Adrenal gland (tissue), 12 donors: Measurements from ENCODE around the gene CACNA1E. TPM values are rescaled to one million over a fixed set of nuclear protein-coding genes. Genes with fewer than 3 reads are reported as not detected.
A peak's percentile ranks its signal among the peaks of the same experiment; 100 is the strongest.

Source experiments
- DNase-seq, 7 donors: peaks; one replicate each; pipeline ENCODE4 v3.0.0-alpha.2; 2019 to 2020
- H3K27ac ChIP-seq, 5 donors: fragments of 200-600 bp; sonication (generic) in 4 of 5; 1 replicate in 3 of 5; 2 replicates in 2 of 5; pipeline versions ENCODE4 v1.5.1 to v1.8.0; 2016 to 2020; ENCODE audit warnings: mild to moderate bottlenecking in 1 of 5
- H3K27me3 ChIP-seq: fragments of 200-600 bp; 2 replicates; pipeline ENCODE4 v1.8.0; 2021
- H3K36me3 ChIP-seq, 2 donors: fragments of 200-600 bp; replicated peaks in 1 of 2; 1 replicate in 1 of 2; 2 replicates in 1 of 2; pipeline versions ENCODE4 v1.5.1 to v1.8.0; 2018 to 2022
- H3K4me1 ChIP-seq, 2 donors: fragments of 200-600 bp; replicated peaks in 1 of 2; 1 replicate in 1 of 2; 2 replicates in 1 of 2; pipeline versions ENCODE4 v1.5.1 to v1.8.0; 2018 to 2021
- H3K4me3 ChIP-seq, 4 donors: fragments of 200-600 bp; sonication (generic) in 3 of 4; one replicate each; pipeline ENCODE4 v1.5.1; 2016 to 2018
- H3K9me3 ChIP-seq, 3 donors: fragments of 200-600 bp; sonication (generic) in 1 of 3; replicated peaks in 1 of 3; 1 replicate in 2 of 3; 2 replicates in 1 of 3; pipeline versions ENCODE4 v1.5.1 to v1.8.0; 2016 to 2021
- CTCF ChIP-seq, 6 experiments: fragments of 450-650 bp in 4 of 6; fragments of 200-600 bp in 2 of 6; sonication (generic) in 1 of 6; IDR thresholded peaks; 1 replicate in 5 of 6; 2 replicates in 1 of 6; pipeline versions ENCODE4 v1.5.1 to v1.8.0; 2016 to 2021; ENCODE audit warnings: antibody characterized with exemption in 6 of 6, mild to moderate bottlenecking in 2 of 6, moderate library complexity in 1 of 6
- POLR2A ChIP-seq, 2 donors: fragments of 450-650 bp; IDR thresholded peaks; one replicate each; pipeline ENCODE4 v1.6.1; 2017; ENCODE audit warnings: antibody characterized with exemption in 2 of 2, mild to moderate bottlenecking in 2 of 2, moderate library complexity in 1 of 2
- WGBS, 4 donors: extraction: QIAGEN DNeasy Blood & Tissue Kit in 2 of 4; methylation state at CpG; one replicate each; pipeline versions ENCODE4 v1.1.5 to v1.1.7; 2013 to 2017; 5-methylcytosine and 5-hydroxymethylcytosine counted together
- intact Hi-C, 2 donors: fragments of 100-400 bp; cut with DNase I; formaldehyde crosslinking; loops; one replicate each; pipeline versions ENCODE4 v1.14.1 to v1.15.0; 2022 to 2023
- polyA plus RNA-seq, 3 donors: library from polyadenylated mRNA; stranded (reverse); fragments of 200-250 nt in 2 of 3; fragments of 350-450 nt in 1 of 3; fragmentation: Illumina TruSeq in 1 of 3; extraction: RNeasy Lipid Tissue Mini Kit (QIAGEN cat#74804) in 1 of 3; gene quantifications; one replicate each; pipeline ENCODE4 v1.2.3, GENCODE V29; 2013 to 2014
- total RNA-seq, 9 donors: library from RNA; depleted of rRNA in 4 of 9; stranded (reverse); fragments of >200 nt in 4 of 9; fragments of 120-200 nt in 1 of 9; fragmentation: NEBNext Ultra II Directional in 1 of 9; extraction: Animal tissue kit (Norgen Biotek cat#: 25700) in 1 of 9; gene quantifications; one replicate each; pipeline versions ENCODE4 v1.1.0 to v1.2.4, GENCODE V29; 2013 to 2023
- donor health status: healthy with polysubstance abuse.
- donor health status: Bipolar disorder and iron deficiency.
- donor health status: DM: yes; HTN: yes; CAD: no.
- donor health status: DM: no; HTN: no; CAD: no.
- donor health status: DM: no; HTN: no; CAD: no.
- donor health status: DM: yes; HTN: yes; CAD: no.

The CACNA1E gene
- total and polyA plus RNA-seq, 12 donors = 0.08 to 3.2 (median 1.3) TPM; not detected in 3

GRCh38 chr1:181778640-181779260 lies 295.4 kb downstream of the CACNA1E start:
- intact Hi-C loops = no loop called here
- no peaks in the 10 kb centered on the region for H3K27me3 ChIP-seq
- DNase-seq = peak in 3 of 7 donors; percentile 2 to 52 (median 8)
- no peaks in the 10 kb centered on the region for H3K4me1 ChIP-seq
- H3K4me3 ChIP-seq = no peak overlapping the region
- TF ChIP-seq CTCF (IDR thresholded peaks at IDR 0.05) = no peak
- TF ChIP-seq POLR2A (IDR thresholded peaks at IDR 0.05) = no peak
- H3K27ac ChIP-seq = no peak overlapping the region
- H3K36me3 ChIP-seq = no peaks in the 10 kb centered on the region
- WGBS, 4 donors = 42 to 50% (median 44%) methylated on average over 4 of the region's 4 CpGs
- no peaks in the 10 kb centered on the region for H3K9me3 ChIP-seq

- 75 to 91% (median 80%) methylated on average over 6 of the region's 6 CpGs for WGBS, 4 donors
- H3K27ac ChIP-seq = no peak overlapping the region
- no peak overlapping the region for H3K4me3 ChIP-seq
- no peaks in the 10 kb centered on the region for H3K27me3 ChIP-seq
- intact Hi-C loops = no loop called here
- TF ChIP-seq POLR2A (IDR thresholded peaks at IDR 0.05) (no peak), CTCF (IDR thresholded peaks at IDR 0.05) (no peak)
- H3K9me3 ChIP-seq = no peaks in the 10 kb centered on the region
- H3K36me3 ChIP-seq = no peaks in the 10 kb centered on the region
- no peak for DNase-seq
- no peaks in the 10 kb centered on the region for H3K4me1 ChIP-seq
These were observed 296.0 kb downstream of the CACNA1E start for GRCh38 chr1:181779343-181779742.

- Histone ChIP-seq H3K4me1 (no peaks in the 10 kb centered on the region), H3K9me3 (no peaks in the 10 kb centered on the region), H3K27me3 (no peaks in the 10 kb centered on the region), H3K27ac (no peak overlapping the region), H3K4me3 (no peak overlapping the region), H3K36me3 (no peaks in the 10 kb centered on the region)
- no peak for DNase-seq
- 17 to 37% (median 26%) methylated on average over 2 of the region's 2 CpGs for WGBS, 4 donors
- no peak for TF ChIP-seq CTCF (IDR thresholded peaks at IDR 0.05)
- no peak for TF ChIP-seq POLR2A (IDR thresholded peaks at IDR 0.05)
- intact Hi-C loops = no loop called here
These were observed 299.9 kb downstream of the CACNA1E start for GRCh38 chr1:181783208-181783607.

GRCh38 chr1:181784039-181784683 lies 300.8 kb downstream of the CACNA1E start:
- Histone ChIP-seq H3K36me3 (no peaks in the 10 kb centered on the region), H3K27ac (no peak overlapping the region), H3K4me1 (no peaks in the 10 kb centered on the region), H3K4me3 (no peak overlapping the region), H3K27me3 (no peaks in the 10 kb centered on the region), H3K9me3 (no peaks in the 10 kb centered on the region)
- no peak for DNase-seq
- 36 to 50% (median 49%) methylated on average over 3 of the region's 3 CpGs for WGBS, 4 donors
- TF ChIP-seq CTCF (IDR thresholded peaks at IDR 0.05) (no peak), POLR2A (IDR thresholded peaks at IDR 0.05) (no peak)
- intact Hi-C loops = no loop called here
